Spleen (tissue), 7 donors: ENCODE results near the gene DENND4B.

ENCODE experiments used
- POLR2A ChIP-seq, 3 donors: fragments of 450-650 bp; IDR thresholded peaks; one replicate each; pipeline ENCODE4 v1.5.1; 2017; ENCODE audit warnings: antibody characterized with exemption in 3 of 3, mild to moderate bottlenecking in 1 of 3
- TF ChIP-seq, protein P1 (sequence below), 11 experiments: fragments of 200-600 bp in 7 of 11; fragments of 450-650 bp in 4 of 11; sonication (generic) in 4 of 11; IDR thresholded peaks in 8 of 11; conservative IDR thresholded peaks in 3 of 11; 1 replicate in 7 of 11; 2 replicates in 4 of 11; pipeline versions ENCODE4 v1.4.0 to v1.8.0; 2016 to 2021; ENCODE audit warnings: antibody characterized with exemption in 11 of 11, inconsistent platforms in 4 of 11, mild to moderate bottlenecking in 1 of 11
- donor health status: DM: no; HTN: no; CAD: no; lungs with moderate emphysema.
- donor health status: DM: no; HTN: no; CAD: no.
- donor health status: DM: no; HTN: no; CAD: no.

DNA sequence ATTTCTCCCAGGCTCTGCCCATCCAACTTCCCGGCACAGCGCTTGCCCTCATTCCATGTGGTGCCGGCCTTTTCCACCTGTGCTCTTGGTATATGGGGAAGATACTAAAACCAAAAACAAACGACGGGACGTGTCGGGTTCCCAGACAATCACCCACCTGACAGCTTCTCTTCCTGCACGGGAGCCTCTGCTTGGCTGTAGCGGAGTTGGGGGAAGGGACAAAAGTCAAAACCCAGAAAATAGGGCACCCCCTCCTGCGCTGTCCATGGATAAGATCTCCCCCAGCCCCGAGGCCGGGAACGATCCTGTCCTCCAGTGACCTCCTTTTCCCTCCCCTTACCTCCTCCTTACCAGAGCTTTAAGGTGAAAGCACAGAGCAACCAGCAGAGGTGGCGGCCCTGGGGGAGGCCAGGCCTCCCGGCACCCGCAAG is 30.3 kb upstream of the DENND4B start:
- TF ChIP-seq, protein P1, sequence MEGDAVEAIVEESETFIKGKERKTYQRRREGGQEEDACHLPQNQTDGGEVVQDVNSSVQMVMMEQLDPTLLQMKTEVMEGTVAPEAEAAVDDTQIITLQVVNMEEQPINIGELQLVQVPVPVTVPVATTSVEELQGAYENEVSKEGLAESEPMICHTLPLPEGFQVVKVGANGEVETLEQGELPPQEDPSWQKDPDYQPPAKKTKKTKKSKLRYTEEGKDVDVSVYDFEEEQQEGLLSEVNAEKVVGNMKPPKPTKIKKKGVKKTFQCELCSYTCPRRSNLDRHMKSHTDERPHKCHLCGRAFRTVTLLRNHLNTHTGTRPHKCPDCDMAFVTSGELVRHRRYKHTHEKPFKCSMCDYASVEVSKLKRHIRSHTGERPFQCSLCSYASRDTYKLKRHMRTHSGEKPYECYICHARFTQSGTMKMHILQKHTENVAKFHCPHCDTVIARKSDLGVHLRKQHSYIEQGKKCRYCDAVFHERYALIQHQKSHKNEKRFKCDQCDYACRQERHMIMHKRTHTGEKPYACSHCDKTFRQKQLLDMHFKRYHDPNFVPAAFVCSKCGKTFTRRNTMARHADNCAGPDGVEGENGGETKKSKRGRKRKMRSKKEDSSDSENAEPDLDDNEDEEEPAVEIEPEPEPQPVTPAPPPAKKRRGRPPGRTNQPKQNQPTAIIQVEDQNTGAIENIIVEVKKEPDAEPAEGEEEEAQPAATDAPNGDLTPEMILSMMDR (IDR thresholded peaks at IDR 0.05 in 8 of 11, conservative IDR thresholded peaks at IDR 0.05 in 3 of 11): no peak
- TF ChIP-seq POLR2A (IDR thresholded peaks at IDR 0.05): no peak
